ENCODE results near the gene MAPK11. TPM values are rescaled to one million over a fixed set of nuclear protein-coding genes. Genes with fewer than 3 reads are reported as not detected.

Gene MAPK11
- total RNA-seq, 1 experiment from 2014 or later = 19.3 TPM

DNA sequence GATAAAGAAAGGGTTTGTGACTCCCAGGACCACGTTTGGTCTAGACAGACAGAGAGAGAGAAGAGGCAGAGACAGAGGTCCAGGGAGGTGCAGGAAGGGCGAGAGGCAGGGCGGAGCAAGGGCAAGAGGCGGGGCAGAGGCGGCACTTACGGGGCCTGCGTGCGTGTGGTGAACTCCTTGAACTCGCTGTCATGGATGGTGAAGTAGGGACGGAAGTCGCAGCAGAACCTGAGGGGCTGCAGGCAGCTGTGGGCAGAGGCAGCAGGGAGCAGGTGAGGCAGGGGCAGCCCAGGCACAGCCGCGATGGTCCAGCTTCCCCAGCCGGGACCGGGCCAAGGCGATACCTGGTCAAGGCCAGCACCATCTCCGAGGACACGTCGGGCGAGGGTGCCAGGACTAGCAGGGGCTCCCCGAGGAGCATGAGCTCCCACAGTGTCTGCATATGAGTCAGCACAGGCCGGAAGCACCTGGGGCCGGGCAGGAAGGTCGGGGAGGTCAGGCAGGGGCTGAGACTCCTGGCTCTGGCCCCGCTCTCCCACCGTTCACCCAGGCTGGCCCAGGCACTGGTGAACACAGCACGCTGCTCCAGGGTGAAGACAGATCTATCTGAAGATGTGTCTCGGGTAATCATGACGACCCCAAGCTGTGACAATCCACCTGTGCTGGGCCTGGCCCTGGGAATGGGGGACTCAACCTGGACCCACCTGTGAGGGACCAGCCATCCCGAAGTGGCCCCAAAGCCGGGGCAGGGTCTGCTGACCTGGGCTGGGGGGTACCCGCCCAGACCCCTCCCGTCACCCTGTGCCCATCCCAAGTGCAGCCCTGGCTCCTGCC, 44.5 kb upstream of the MAPK11 start:
- Histone ChIP-seq H3K79me2 (ENCODE audit: insufficient read depth, low read length) (no peaks in the 10 kb centered on the region), H3K36me3 (ENCODE audit: control insufficient read depth in 1 of 2, insufficient read depth in 2 of 2, low read length in 2 of 2) (no peaks in the 10 kb centered on the region), H3K4me3 (replicated peaks in 1 of 2; ENCODE audit: low read depth in 1 of 2, low read length in 2 of 2) (no peak overlapping the region), H2AFZ (ENCODE audit: low read depth, low read length, poor library complexity, severe bottlenecking) (no peak overlapping the region), H3K4me2 (ENCODE audit: low read length) (peak overlapping the region; percentile 33), H3K27me3 (ENCODE audit: insufficient read depth, low read length) (no peaks in the 10 kb centered on the region), H3K9me3 (ENCODE audit: control insufficient read depth in 1 of 2, insufficient read depth in 1 of 2, low read depth in 1 of 2, low read length in 2 of 2) (no peaks in the 10 kb centered on the region), H3K27ac (ENCODE audit: low read depth, low read length) (no peak overlapping the region; the same call in 1 of the 2 replicates), H3K9me2 (ENCODE audit: insufficient read depth) (no peaks in the 10 kb centered on the region), H3K9ac (ENCODE audit: low read length) (no peak overlapping the region), H3K4me1 (ENCODE audit: control insufficient read depth in 1 of 2, insufficient read depth in 2 of 2, low read length in 2 of 2) (peaks cover 0 to 14% of the 10 kb centered on the region in 2 experiments; a peak in 2 of 4 replicates), H4K20me1 (ENCODE audit: insufficient read depth) (no peaks in the 10 kb centered on the region)
- POLR2A ChIA-PET = interaction anchor here (1.3 kb wide), 1 partner anchor 8 kb away, joined by 3 read pairs; no protein-coding TSS in a partner anchor
- intact Hi-C loops (cut with micrococcal nuclease) = no loop called here
- RAD21 ChIA-PET (ENCODE audit: low non-redundant PET in 1 of 2, low total read pairs in 2 of 2, uncharacterized antibody in 2 of 2, unreplicated experiment in 2 of 2) = no interaction called here
- no peak for TF ChIP-seq EZH2phosphoT487 (IDR thresholded peaks at IDR 0.05; ENCODE audit: borderline replicate concordance)
- no peak for TF ChIP-seq EZH2 (IDR thresholded peaks at IDR 0.05)
- no peak for TF ChIP-seq JUND (IDR thresholded peaks at IDR 0.05)
- TF ChIP-seq FOSL1 (IDR thresholded peaks at IDR 0.05; ENCODE audit: low read depth) = no peak
- TF ChIP-seq, protein P1, sequence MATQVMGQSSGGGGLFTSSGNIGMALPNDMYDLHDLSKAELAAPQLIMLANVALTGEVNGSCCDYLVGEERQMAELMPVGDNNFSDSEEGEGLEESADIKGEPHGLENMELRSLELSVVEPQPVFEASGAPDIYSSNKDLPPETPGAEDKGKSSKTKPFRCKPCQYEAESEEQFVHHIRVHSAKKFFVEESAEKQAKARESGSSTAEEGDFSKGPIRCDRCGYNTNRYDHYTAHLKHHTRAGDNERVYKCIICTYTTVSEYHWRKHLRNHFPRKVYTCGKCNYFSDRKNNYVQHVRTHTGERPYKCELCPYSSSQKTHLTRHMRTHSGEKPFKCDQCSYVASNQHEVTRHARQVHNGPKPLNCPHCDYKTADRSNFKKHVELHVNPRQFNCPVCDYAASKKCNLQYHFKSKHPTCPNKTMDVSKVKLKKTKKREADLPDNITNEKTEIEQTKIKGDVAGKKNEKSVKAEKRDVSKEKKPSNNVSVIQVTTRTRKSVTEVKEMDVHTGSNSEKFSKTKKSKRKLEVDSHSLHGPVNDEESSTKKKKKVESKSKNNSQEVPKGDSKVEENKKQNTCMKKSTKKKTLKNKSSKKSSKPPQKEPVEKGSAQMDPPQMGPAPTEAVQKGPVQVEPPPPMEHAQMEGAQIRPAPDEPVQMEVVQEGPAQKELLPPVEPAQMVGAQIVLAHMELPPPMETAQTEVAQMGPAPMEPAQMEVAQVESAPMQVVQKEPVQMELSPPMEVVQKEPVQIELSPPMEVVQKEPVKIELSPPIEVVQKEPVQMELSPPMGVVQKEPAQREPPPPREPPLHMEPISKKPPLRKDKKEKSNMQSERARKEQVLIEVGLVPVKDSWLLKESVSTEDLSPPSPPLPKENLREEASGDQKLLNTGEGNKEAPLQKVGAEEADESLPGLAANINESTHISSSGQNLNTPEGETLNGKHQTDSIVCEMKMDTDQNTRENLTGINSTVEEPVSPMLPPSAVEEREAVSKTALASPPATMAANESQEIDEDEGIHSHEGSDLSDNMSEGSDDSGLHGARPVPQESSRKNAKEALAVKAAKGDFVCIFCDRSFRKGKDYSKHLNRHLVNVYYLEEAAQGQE (IDR thresholded peaks at IDR 0.05; ENCODE audit: low read depth) = no peak
- TF ChIP-seq, protein P2, sequence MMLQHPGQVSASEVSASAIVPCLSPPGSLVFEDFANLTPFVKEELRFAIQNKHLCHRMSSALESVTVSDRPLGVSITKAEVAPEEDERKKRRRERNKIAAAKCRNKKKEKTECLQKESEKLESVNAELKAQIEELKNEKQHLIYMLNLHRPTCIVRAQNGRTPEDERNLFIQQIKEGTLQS (IDR thresholded peaks at IDR 0.05) = no peak
- TF ChIP-seq SP1 (IDR thresholded peaks at IDR 0.05; ENCODE audit: low read depth) = no peak
- CTCF ChIA-PET = no interaction called here
- ATAC-seq (peak; percentile 87), DNase-seq (ENCODE audit: low read depth, low spot score) (no peak)
- BruUV-seq (replicated peaks) = no TSS peak
